ENCODE data around the gene DRC3. TPM values are rescaled to one million over a fixed set of nuclear protein-coding genes. Genes with fewer than 3 reads are reported as not detected.
A peak's percentile ranks its signal among the peaks of the same experiment; 100 is the strongest.

Gene DRC3
- polyA plus RNA-seq, 3 donors from 2014 or later = 0.52 to 2.1 TPM; not detected in 1

- Mint-ChIP-seq H3K4me1 (peaks cover 42 to 46% of the 10 kb centered on the region in 2 donors), H3K27ac (no peak overlapping the region), H3K4me3 (no peak overlapping the region), H3K9me3 (no peaks in the 10 kb centered on the region), H3K27me3 (ENCODE audit: low read depth in 3 of 3) (peaks cover 5 to 11% (median 8%) of the 10 kb centered on the region in 3 donors), H3K36me3 (peaks cover 0 to 4% (median 3%) of the 10 kb centered on the region in 3 donors)
- no peak for DNase-seq
Observed at GRCh38 chr17:18035704-18036103, 63.0 kb downstream of the DRC3 start.

- peaks cover 5 to 11% (median 8%) of the 10 kb centered on the region in 3 donors for H3K27me3 Mint-ChIP-seq (ENCODE audit: low read depth in 3 of 3)
- peaks cover 48 to 62% of the 10 kb centered on the region in 2 donors for H3K4me1 Mint-ChIP-seq
- DNase-seq = no peak
- peak overlapping the region; percentile 61 to 100 (median 99) for H3K4me3 Mint-ChIP-seq
- H3K27ac Mint-ChIP-seq = peak overlapping the region in 5 of 6 donors; percentile 21 to 99 (median 95)
- peaks cover 0 to 4% (median 3%) of the 10 kb centered on the region in 3 donors for H3K36me3 Mint-ChIP-seq
- no peaks in the 10 kb centered on the region for H3K9me3 Mint-ChIP-seq
Observed at GRCh38 chr17:18037486-18037885, 64.8 kb downstream of the DRC3 start.

DNA sequence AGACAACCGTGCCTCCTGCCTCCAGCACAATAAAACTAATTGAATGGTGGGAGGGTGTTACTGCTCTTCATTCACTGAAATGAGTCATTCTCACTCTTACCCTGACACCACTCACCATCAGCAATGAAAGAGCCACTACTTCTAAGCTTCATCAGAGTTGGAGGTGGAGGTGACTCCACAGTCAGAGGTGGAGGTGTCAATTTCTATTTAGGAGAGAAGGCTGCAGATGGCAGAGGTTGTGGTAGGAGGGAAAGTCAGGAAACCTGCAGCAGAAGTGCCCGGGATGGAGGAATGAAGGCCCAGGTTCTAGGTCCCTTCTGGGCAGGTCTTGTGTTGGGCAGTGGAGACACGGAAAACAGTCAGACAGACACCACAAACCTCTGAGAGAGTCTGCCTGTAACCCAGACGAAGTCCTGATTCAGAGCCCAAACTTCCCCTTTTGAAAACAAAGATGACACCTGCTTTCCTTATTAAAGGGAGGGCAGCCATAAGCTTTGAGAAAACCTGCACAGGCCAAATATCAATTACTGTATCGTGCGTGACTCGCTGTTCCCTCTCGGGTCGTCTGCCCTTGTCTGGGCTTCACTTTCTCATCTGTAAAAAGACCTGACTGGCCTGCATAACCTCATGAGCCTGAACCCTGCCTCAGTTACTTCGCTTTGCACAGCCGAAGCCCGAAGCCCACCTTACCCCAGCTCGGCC is 65.6 kb downstream of the DRC3 start:
- Mint-ChIP-seq H3K4me1 (peaks cover 45 to 60% of the 10 kb centered on the region in 2 donors), H3K36me3 (peaks cover 0 to 4% (median 3%) of the 10 kb centered on the region in 3 donors), H3K9me3 (no peaks in the 10 kb centered on the region), H3K27me3 (ENCODE audit: low read depth in 3 of 3) (peaks cover 5 to 11% (median 8%) of the 10 kb centered on the region in 3 donors), H3K4me3 (peak overlapping the region; percentile 93 to 100 (median 99)), H3K27ac (peak overlapping the region; percentile 89 to 100 (median 97))
- peak in 1 of 3 donors; percentile 11 for DNase-seq

DNA sequence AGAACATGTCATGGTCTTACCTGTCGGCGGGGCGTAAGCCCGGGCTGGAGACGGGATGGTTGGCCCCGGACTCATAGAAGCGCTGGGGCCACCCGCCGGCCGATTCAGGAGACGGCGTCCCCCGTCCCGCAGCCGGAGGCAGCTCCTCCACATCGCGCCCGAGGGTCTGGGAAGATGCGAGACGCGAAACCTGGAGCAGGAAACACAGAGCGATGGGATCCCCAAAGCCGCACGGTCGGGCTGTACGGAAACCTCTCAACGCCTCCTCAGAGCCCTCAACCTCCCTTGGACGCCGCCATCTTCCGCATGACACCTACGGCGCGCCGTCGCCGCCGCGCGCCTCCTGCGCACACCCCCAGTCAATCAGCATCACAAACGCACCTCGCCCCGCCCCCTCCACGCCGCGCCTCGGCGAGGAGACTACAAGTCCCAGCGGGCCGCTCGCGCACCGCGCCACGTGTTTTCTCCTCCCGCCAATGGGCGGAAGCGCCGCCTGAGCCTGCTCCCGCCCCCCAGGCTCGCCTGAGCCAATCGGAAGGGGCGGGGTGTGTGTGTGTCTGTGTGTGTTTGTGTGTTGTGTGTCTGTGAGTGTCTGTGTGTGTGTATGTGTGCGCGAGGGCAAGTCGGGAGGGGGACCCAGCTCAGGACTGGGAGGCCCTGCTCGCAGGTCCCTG is 66.3 kb downstream of the DRC3 start, which contains the start of the genes ATPAF2 and GID4:
ATPAF2 (minus strand) TSS at position 308 of the 674 bp plus-strand sequence; CDS start at position 153, 155 bp downstream.
GID4 (plus strand) TSS at position 548 of the 674 bp plus-strand sequence; CDS start at position 605, 57 bp downstream.
- Mint-ChIP-seq H3K4me1 (peaks cover 40 to 55% of the 10 kb centered on the region in 2 donors), H3K9me3 (no peaks in the 10 kb centered on the region), H3K27ac (peak within 1 kb of the TSS; percentile 89 to 100 (median 97)), H3K27me3 (ENCODE audit: low read depth in 3 of 3) (peaks cover 5 to 11% (median 8%) of the 10 kb centered on the region in 3 donors), H3K36me3 (peaks cover 0 to 4% (median 3%) of the 10 kb centered on the region in 3 donors), H3K4me3 (peak within 1 kb of the TSS; percentile 93 to 100 (median 99))
- DNase-seq = peak; percentile 99

DNA sequence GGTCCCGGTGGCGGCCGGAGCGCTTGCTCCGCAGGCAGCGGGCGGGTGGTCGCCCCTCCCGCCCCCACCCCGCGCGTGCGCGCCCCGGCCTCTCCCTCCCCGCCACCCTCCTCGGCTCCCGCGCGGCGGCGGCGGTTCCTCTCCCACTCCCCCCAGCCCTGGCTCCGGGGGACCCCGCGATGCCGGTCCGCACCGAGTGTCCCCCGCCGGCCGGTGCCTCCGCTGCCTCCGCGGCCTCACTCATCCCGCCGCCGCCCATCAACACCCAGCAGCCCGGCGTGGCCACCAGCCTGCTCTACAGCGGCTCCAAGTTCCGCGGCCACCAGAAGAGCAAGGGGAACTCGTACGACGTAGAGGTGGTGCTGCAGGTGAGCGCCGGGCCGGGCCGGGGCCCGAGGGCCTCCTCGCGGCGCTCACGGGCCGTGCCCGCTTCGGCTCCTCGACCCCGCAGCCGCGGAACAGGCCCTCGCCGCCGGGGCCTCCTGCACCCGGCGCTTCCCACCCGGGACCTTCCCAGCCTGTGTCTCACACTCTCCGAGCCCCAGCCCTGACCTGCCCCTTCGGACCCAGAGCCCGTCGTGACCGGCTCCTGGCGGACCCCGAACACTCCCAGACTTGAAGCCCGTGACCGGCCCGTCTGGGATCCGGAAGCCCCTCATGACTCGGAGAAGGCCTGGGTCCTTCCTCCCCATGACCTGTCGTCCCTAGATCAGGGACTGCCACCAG is 67.0 kb downstream of the DRC3 start:
- Mint-ChIP-seq H3K27ac (peak overlapping the region; percentile 89 to 100 (median 97)), H3K27me3 (ENCODE audit: low read depth in 3 of 3) (peaks cover 5 to 11% (median 8%) of the 10 kb centered on the region in 3 donors), H3K36me3 (peaks cover 0 to 6% (median 4%) of the 10 kb centered on the region in 3 donors), H3K9me3 (no peaks in the 10 kb centered on the region), H3K4me1 (peaks cover 40 to 55% of the 10 kb centered on the region in 2 donors), H3K4me3 (peak overlapping the region; percentile 93 to 100 (median 99))
- no peak for DNase-seq

- peaks cover 5 to 11% (median 8%) of the 10 kb centered on the region in 3 donors for H3K27me3 Mint-ChIP-seq (ENCODE audit: low read depth in 3 of 3)
- peak overlapping the region; percentile 81 to 95 (median 88) for H3K27ac Mint-ChIP-seq
- DNase-seq = no peak
- peaks cover 0 to 7% (median 4%) of the 10 kb centered on the region in 3 donors for H3K36me3 Mint-ChIP-seq
- no peaks in the 10 kb centered on the region for H3K9me3 Mint-ChIP-seq
- H3K4me3 Mint-ChIP-seq = peak overlapping the region; percentile 84 to 91 (median 86)
- H3K4me1 Mint-ChIP-seq = peaks cover 40 to 55% of the 10 kb centered on the region in 2 donors
Observed at GRCh38 chr17:18040261-18040858, 67.7 kb downstream of the DRC3 start.

GRCh38 chr17:18041776-18042175 is 69.1 kb downstream of the DRC3 start:
- peaks cover 5 to 10% (median 8%) of the 10 kb centered on the region in 3 donors for H3K27me3 Mint-ChIP-seq (ENCODE audit: low read depth in 3 of 3)
- peak overlapping the region in 4 of 6 donors; percentile 9 to 95 (median 32) for H3K27ac Mint-ChIP-seq
- peak overlapping the region; percentile 50 to 91 (median 86) for H3K4me3 Mint-ChIP-seq
- no peaks in the 10 kb centered on the region for H3K9me3 Mint-ChIP-seq
- H3K4me1 Mint-ChIP-seq = peaks cover 40 to 55% of the 10 kb centered on the region in 2 donors
- DNase-seq = no peak
- H3K36me3 Mint-ChIP-seq = peaks cover 0 to 8% (median 4%) of the 10 kb centered on the region in 3 donors

DNA sequence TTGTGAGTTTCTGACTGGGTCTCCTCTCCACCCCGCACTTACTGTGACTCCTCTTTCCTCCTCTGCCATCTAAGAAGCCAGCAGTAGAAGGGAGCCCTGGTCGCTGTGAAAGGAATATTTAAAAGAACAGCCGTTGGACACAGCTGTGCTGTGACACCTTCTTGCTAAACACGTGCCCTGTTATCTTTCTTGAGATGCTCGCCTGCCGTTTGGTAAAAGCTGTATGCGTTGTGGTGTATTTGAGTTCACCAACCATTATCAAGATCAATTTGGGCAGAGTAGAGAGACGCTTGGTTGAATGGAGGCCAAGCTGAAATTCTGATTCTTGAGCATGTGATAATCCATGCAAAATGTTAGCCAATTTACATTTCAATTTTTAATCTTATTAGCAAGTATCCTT is 70.3 kb downstream of the DRC3 start:
- no peaks in the 10 kb centered on the region for H3K9me3 Mint-ChIP-seq
- peak overlapping the region in 1 of 6 donors; percentile 17 for H3K27ac Mint-ChIP-seq
- DNase-seq = no peak
- no peak overlapping the region for H3K4me3 Mint-ChIP-seq
- H3K4me1 Mint-ChIP-seq = peaks cover 30 to 47% of the 10 kb centered on the region in 2 donors
- H3K27me3 Mint-ChIP-seq (ENCODE audit: low read depth in 3 of 3) = peaks cover 5 to 10% (median 7%) of the 10 kb centered on the region in 3 donors
- H3K36me3 Mint-ChIP-seq = peaks cover 3 to 14% (median 8%) of the 10 kb centered on the region in 3 donors

DNA sequence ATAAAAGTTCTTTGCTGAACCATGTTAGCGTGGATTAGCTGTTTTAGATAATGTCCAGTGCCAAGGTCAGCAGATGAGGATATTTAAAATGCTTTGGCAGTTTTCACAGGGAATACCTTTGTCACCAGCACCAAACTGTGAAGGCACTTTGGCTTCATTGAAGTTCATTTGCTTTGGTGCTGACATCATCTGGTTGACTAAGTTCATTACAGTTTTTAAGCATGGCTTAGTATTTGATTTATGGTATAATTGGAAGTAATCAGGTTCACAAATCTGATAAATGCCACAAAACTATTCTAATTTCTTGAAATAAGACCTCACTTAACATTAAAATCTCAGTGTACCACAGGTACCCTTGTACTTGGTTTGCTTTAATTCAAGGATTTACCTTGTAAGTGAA is 70.8 kb downstream of the DRC3 start:
- Mint-ChIP-seq H3K27me3 (ENCODE audit: low read depth in 3 of 3) (peaks cover 5 to 10% (median 5%) of the 10 kb centered on the region in 3 donors), H3K9me3 (no peaks in the 10 kb centered on the region), H3K36me3 (peaks cover 3 to 14% (median 8%) of the 10 kb centered on the region in 3 donors), H3K4me3 (no peak overlapping the region), H3K4me1 (peaks cover 25 to 41% of the 10 kb centered on the region in 2 donors), H3K27ac (no peak overlapping the region)
- DNase-seq = no peak

- no peaks in the 10 kb centered on the region for H3K9me3 Mint-ChIP-seq
- H3K27me3 Mint-ChIP-seq (ENCODE audit: low read depth in 3 of 3) = peaks cover 1 to 5% (median 3%) of the 10 kb centered on the region in 3 donors
- no peak overlapping the region for H3K4me3 Mint-ChIP-seq
- peaks cover 3 to 11% (median 4%) of the 10 kb centered on the region in 3 donors for H3K36me3 Mint-ChIP-seq
- H3K4me1 Mint-ChIP-seq = peaks cover 18 to 31% of the 10 kb centered on the region in 2 donors
- H3K27ac Mint-ChIP-seq = peak overlapping the region in 1 of 6 donors; percentile 16
- no peak for DNase-seq
Observed at GRCh38 chr17:18044609-18045008, 71.9 kb downstream of the DRC3 start.

DNA sequence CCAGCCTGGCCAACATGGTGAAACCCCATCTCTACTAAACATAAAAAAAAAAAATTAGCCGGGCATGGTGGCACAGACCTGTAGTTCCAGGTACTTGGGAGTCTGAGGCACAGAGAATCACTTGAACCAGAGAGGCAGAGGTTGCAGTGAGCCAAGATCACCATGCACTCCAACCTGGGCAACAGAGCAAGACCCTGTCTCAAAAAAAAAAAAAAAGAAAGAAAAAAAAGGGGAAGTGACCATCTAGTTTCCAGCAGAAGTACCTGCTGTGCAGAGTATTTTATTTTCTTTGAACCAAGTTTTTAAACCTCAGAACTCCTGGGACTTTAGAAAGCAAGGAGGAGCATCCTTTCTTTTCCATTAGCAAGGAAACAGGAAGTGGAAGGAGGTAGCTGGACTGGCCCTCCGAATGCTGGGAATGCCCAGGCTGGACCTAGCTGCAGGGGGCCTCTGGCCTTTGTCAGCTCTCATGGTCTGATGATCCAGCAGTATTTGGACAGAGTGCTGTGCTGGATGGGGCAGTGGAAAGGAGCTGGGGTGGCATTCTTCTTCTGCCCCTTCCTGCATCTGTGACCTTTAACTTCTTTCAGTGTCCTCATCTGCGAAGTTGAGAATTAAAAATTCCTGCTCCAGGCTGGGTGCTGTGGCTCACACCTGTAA is 73.2 kb downstream of the DRC3 start:
- no peak overlapping the region for H3K4me3 Mint-ChIP-seq
- H3K4me1 Mint-ChIP-seq = peaks cover 9 to 22% of the 10 kb centered on the region in 2 donors
- H3K36me3 Mint-ChIP-seq = peaks cover 3 to 11% (median 4%) of the 10 kb centered on the region in 3 donors
- H3K27ac Mint-ChIP-seq = no peak overlapping the region
- peaks cover 0 to 1% (median 0%) of the 10 kb centered on the region in 3 donors for H3K27me3 Mint-ChIP-seq (ENCODE audit: low read depth in 3 of 3)
- no peaks in the 10 kb centered on the region for H3K9me3 Mint-ChIP-seq
- DNase-seq = no peak

DNA sequence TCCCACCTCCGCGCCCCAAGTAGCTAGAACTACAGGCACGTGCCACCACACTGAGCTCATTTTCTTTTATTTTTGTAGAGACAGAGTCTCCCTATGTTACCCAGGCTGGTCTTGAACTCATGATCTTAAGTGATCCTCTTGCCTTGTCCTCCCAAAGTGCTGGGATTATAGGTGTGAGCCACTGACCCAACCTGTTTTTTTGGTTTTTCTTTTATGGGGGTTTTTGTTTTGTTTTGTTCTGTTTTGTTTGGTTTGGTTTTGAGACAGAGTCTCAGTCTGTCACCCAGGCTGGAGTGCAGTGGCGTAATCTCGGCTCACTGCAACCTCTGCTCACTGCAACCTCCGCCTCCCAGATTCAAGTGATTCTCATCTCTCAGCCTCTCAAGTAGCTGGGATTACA is 82.9 kb downstream of the DRC3 start:
- H3K4me3 Mint-ChIP-seq = no peak overlapping the region
- no peak for DNase-seq
- no peaks in the 10 kb centered on the region for H3K9me3 Mint-ChIP-seq
- H3K27ac Mint-ChIP-seq = no peak overlapping the region
- no peaks in the 10 kb centered on the region for H3K4me1 Mint-ChIP-seq
- no peaks in the 10 kb centered on the region for H3K27me3 Mint-ChIP-seq (ENCODE audit: low read depth in 3 of 3)
- peaks cover 19 to 27% (median 20%) of the 10 kb centered on the region in 3 donors for H3K36me3 Mint-ChIP-seq

Data from immature natural killer cell (primary cell).